ENCODE results near the gene HYI.

HYI gene

DNA sequence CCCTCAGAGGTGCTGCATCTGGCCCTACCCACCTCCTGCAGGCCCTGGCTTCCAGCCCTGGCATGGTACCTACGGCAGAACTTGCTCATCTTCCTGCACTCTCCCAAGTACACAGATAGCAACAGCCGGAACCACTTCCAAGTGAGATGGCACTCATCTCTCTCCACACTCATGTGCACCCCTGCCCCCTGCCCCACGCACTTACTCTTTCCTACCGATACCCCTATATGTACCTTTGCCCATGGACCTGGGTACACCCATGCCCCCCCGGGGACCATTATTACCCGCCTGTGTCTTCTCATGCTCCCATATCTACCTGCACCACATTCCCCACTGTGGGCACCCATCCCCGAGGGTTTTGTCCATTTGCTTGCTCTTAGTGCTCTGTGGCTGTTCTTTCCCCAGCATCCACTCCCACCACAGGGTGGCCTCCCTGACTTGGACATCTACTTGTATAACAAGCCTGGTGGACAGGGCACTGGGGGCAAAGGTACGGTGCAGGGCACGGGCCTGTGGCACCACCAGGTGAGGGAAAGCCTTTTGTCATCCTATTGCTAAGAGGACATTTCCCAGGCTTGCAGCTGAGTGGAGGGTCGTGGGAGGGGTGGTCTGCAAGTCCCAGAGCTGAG lies 14.7 kb downstream of the HYI start:
- no peak for TF ChIP-seq EZH2phosphoT487 (conservative IDR thresholded peaks at IDR 0.05; ENCODE audit: low read length)
- TF ChIP-seq, protein P1, sequence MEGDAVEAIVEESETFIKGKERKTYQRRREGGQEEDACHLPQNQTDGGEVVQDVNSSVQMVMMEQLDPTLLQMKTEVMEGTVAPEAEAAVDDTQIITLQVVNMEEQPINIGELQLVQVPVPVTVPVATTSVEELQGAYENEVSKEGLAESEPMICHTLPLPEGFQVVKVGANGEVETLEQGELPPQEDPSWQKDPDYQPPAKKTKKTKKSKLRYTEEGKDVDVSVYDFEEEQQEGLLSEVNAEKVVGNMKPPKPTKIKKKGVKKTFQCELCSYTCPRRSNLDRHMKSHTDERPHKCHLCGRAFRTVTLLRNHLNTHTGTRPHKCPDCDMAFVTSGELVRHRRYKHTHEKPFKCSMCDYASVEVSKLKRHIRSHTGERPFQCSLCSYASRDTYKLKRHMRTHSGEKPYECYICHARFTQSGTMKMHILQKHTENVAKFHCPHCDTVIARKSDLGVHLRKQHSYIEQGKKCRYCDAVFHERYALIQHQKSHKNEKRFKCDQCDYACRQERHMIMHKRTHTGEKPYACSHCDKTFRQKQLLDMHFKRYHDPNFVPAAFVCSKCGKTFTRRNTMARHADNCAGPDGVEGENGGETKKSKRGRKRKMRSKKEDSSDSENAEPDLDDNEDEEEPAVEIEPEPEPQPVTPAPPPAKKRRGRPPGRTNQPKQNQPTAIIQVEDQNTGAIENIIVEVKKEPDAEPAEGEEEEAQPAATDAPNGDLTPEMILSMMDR (IDR thresholded peaks at IDR 0.05; ENCODE audit: insufficient read depth, low read length, poor library complexity, severe bottlenecking), result no peak
- Histone ChIP-seq H3F3A (ENCODE audit: insufficient read depth) (no peaks in the 10 kb centered on the region), H3K27ac (ENCODE audit: low read depth, low read length) (no peak overlapping the region), H3K9me3 (ENCODE audit: insufficient read depth, low read length) (no peaks in the 10 kb centered on the region), H2AFZ (ENCODE audit: low read depth, low read length, severe bottlenecking) (no peak overlapping the region), H4K20me1 (ENCODE audit: low read depth, low read length) (no peaks in the 10 kb centered on the region), H3K36me3 (ENCODE audit: low read length) (no peaks in the 10 kb centered on the region), H3K4me3 (ENCODE audit: insufficient read depth, low read length, poor library complexity, severe bottlenecking) (no peak overlapping the region), H3K9ac (ENCODE audit: low read length) (no peak overlapping the region), H3K4me2 (ENCODE audit: low read depth, low read length, poor library complexity, severe bottlenecking) (no peak overlapping the region), H3K79me2 (ENCODE audit: insufficient read depth, low read length) (no peaks in the 10 kb centered on the region), H3K9me2 (replicated peaks; ENCODE audit: insufficient read depth, low read length) (no peaks in the 10 kb centered on the region), H3K27me3 (ENCODE audit: low read length) (no peaks in the 10 kb centered on the region)

DNA sequence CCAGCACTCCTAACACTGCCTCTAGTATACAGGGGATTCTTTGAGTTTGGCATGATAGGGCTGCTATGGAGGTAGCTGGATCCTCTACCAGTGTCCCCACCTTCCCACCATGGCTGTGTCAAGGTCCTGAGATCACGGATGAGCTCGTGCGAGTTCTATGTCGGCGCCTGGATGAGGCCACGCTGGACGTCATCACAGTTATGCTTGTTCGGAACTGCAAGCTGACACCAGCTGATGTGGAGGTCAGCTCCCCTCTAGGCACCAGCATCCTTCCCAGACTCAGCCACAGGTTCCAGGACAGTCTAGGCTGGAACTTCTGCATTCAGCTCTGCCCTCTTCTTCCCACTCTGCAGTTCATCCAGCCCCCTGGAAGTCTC lies 15.2 kb downstream of the HYI start:
- Histone ChIP-seq H3K36me3 (ENCODE audit: low read length) (no peaks in the 10 kb centered on the region), H3K9ac (ENCODE audit: low read length) (no peak overlapping the region), H4K20me1 (ENCODE audit: low read depth, low read length) (no peaks in the 10 kb centered on the region), H3K79me2 (ENCODE audit: insufficient read depth, low read length) (no peaks in the 10 kb centered on the region), H3K4me2 (ENCODE audit: low read depth, low read length, poor library complexity, severe bottlenecking) (no peak overlapping the region), H3K9me3 (ENCODE audit: insufficient read depth, low read length) (no peaks in the 10 kb centered on the region), H3K9me2 (replicated peaks; ENCODE audit: insufficient read depth, low read length) (no peaks in the 10 kb centered on the region), H3K4me3 (ENCODE audit: insufficient read depth, low read length, poor library complexity, severe bottlenecking) (no peak overlapping the region), H2AFZ (ENCODE audit: low read depth, low read length, severe bottlenecking) (no peak overlapping the region), H3K27me3 (ENCODE audit: low read length) (no peaks in the 10 kb centered on the region), H3K27ac (ENCODE audit: low read depth, low read length) (no peak overlapping the region), H3F3A (ENCODE audit: insufficient read depth) (no peaks in the 10 kb centered on the region)
- TF ChIP-seq, protein P1 (IDR thresholded peaks at IDR 0.05; ENCODE audit: insufficient read depth, low read length, poor library complexity, severe bottlenecking), result no peak
- no peak for TF ChIP-seq EZH2phosphoT487 (conservative IDR thresholded peaks at IDR 0.05; ENCODE audit: low read length)

DNA sequence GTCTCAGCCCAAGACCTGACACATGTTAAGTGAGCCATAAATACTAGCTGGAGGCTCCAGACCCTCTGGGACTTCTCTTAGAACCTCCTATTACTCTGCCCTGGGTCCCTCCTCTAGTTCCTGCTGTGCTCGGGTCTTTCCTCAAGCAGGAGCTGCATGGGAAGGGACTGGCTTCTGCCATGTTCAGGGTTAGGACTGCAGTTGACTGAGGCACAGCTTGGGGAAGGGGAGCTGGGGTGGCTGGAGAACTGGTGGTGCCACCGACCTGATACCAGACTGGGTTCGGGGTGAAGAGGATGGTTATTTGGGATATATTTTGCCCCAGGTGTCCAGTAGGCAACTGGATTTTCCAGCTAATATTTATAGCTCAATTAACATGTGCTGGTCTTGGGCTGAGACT lies 15.7 kb downstream of the HYI start:
- Histone ChIP-seq H3K4me3 (ENCODE audit: insufficient read depth, low read length, poor library complexity, severe bottlenecking) (no peak overlapping the region), H3K36me3 (ENCODE audit: low read length) (no peaks in the 10 kb centered on the region), H3K79me2 (ENCODE audit: insufficient read depth, low read length) (no peaks in the 10 kb centered on the region), H4K20me1 (ENCODE audit: low read depth, low read length) (no peaks in the 10 kb centered on the region), H3F3A (ENCODE audit: insufficient read depth) (no peaks in the 10 kb centered on the region), H3K9me3 (ENCODE audit: insufficient read depth, low read length) (no peaks in the 10 kb centered on the region), H3K9me2 (replicated peaks; ENCODE audit: insufficient read depth, low read length) (no peaks in the 10 kb centered on the region), H3K9ac (ENCODE audit: low read length) (no peak overlapping the region), H2AFZ (ENCODE audit: low read depth, low read length, severe bottlenecking) (no peak overlapping the region), H3K27ac (ENCODE audit: low read depth, low read length) (no peak overlapping the region), H3K27me3 (ENCODE audit: low read length) (no peaks in the 10 kb centered on the region), H3K4me2 (ENCODE audit: low read depth, low read length, poor library complexity, severe bottlenecking) (no peak overlapping the region)
- TF ChIP-seq, protein P1 (IDR thresholded peaks at IDR 0.05; ENCODE audit: insufficient read depth, low read length, poor library complexity, severe bottlenecking), result no peak
- no peak for TF ChIP-seq EZH2phosphoT487 (conservative IDR thresholded peaks at IDR 0.05; ENCODE audit: low read length)
